ENCODE measurements around the gene FAF2. TPM values are rescaled to one million over a fixed set of nuclear protein-coding genes. Genes with fewer than 3 reads are reported as not detected.

The FAF2 gene
- total RNA-seq, 4 donors from 2014 or later, result 12.3 to 47.8 (median 32.5) TPM

GRCh38 chr5:176538230-176538988, 90.2 kb downstream of the FAF2 start:
- no peaks in the 10 kb centered on the region for H3K9me3 ChIP-seq
- intact Hi-C loops (cut with DNase I; ENCODE audit: low total_unique reads), result no loop called here
- no peaks in the 10 kb centered on the region for H3K36me3 ChIP-seq
- H3K27me3 ChIP-seq, result no peaks in the 10 kb centered on the region
- peak overlapping the region; percentile 66 to 93 for H3K27ac ChIP-seq
- peaks cover 4 to 18% of the 10 kb centered on the region in 2 donors for H3K4me1 ChIP-seq
- TF ChIP-seq CTCF (IDR thresholded peaks at IDR 0.05) (no peak), POLR2A (IDR thresholded peaks at IDR 0.05) (no peak)
- no peak for DNase-seq
- peak overlapping the region; percentile 19 to 71 for H3K4me3 ChIP-seq

- Histone ChIP-seq H3K27me3 (no peaks in the 10 kb centered on the region), H3K9me3 (no peaks in the 10 kb centered on the region), H3K27ac (no peak overlapping the region), H3K4me1 (peaks cover 4 to 14% of the 10 kb centered on the region in 2 donors), H3K36me3 (no peaks in the 10 kb centered on the region), H3K4me3 (no peak overlapping the region)
- no peak for DNase-seq
- intact Hi-C loops (cut with DNase I; ENCODE audit: low total_unique reads), result no loop called here
- TF ChIP-seq CTCF (IDR thresholded peaks at IDR 0.05) (no peak), POLR2A (IDR thresholded peaks at IDR 0.05) (no peak)
Measured at GRCh38 chr5:176538989-176539384, 90.8 kb downstream of the FAF2 start.

- Histone ChIP-seq H3K4me3 (no peak overlapping the region), H3K27me3 (no peaks in the 10 kb centered on the region), H3K36me3 (no peaks in the 10 kb centered on the region), H3K27ac (no peak overlapping the region), H3K9me3 (no peaks in the 10 kb centered on the region), H3K4me1 (no peaks in the 10 kb centered on the region)
- intact Hi-C loops (cut with DNase I; ENCODE audit: low total_unique reads), result no loop called here
- TF ChIP-seq CTCF (IDR thresholded peaks at IDR 0.05) (no peak), POLR2A (IDR thresholded peaks at IDR 0.05) (no peak)
- DNase-seq, result no peak
Measured at GRCh38 chr5:176540476-176540899, 92.3 kb downstream of the FAF2 start.

GRCh38 chr5:176540956-176541337, 92.8 kb downstream of the FAF2 start:
- no peak overlapping the region for H3K4me3 ChIP-seq
- no peak for DNase-seq
- no peaks in the 10 kb centered on the region for H3K36me3 ChIP-seq
- no peak overlapping the region for H3K27ac ChIP-seq
- H3K4me1 ChIP-seq, result no peaks in the 10 kb centered on the region
- intact Hi-C loops (cut with DNase I; ENCODE audit: low total_unique reads), result no loop called here
- H3K27me3 ChIP-seq, result no peaks in the 10 kb centered on the region
- no peaks in the 10 kb centered on the region for H3K9me3 ChIP-seq
- TF ChIP-seq CTCF (IDR thresholded peaks at IDR 0.05) (no peak), POLR2A (IDR thresholded peaks at IDR 0.05) (no peak)

GRCh38 chr5:176541338-176542134, 93.4 kb downstream of the FAF2 start:
- TF ChIP-seq POLR2A (IDR thresholded peaks at IDR 0.05) (no peak), CTCF (IDR thresholded peaks at IDR 0.05) (no peak)
- peak overlapping the region in 1 of 2 donors; percentile 38 for H3K27ac ChIP-seq
- H3K4me1 ChIP-seq, result no peaks in the 10 kb centered on the region
- H3K36me3 ChIP-seq, result no peaks in the 10 kb centered on the region
- intact Hi-C loops (cut with DNase I; ENCODE audit: low total_unique reads), result no loop called here
- no peak overlapping the region for H3K4me3 ChIP-seq
- peak; percentile 39 to 46 for DNase-seq
- no peaks in the 10 kb centered on the region for H3K27me3 ChIP-seq
- no peaks in the 10 kb centered on the region for H3K9me3 ChIP-seq
